K562 (cell line): ENCODE measurements around the gene SLC44A1. TPM values are rescaled to one million over a fixed set of nuclear protein-coding genes. Genes with fewer than 3 reads are reported as not detected.

ENCODE experiments used
- ARID2 ChIP-seq: fragments of 450-650 bp; IDR thresholded peaks from 2 replicates; pipeline ENCODE4 v1.6.1; 2017; ENCODE audit warnings: antibody characterized with exemption, mild to moderate bottlenecking
- CTCF ChIP-seq, 3 experiments: IDR thresholded peaks in 2 of 3; conservative IDR thresholded peaks in 1 of 3; 2 replicates each; pipeline ENCODE4 v1.5.1; 2011 to 2012; ENCODE audit warnings: low read length in 3 of 3, mild to moderate bottlenecking in 3 of 3, control low read depth in 2 of 3, improper control_type of control experiment in 1 of 3, inconsistent platforms in 1 of 3, low read depth in 1 of 3, mixed read lengths in 1 of 3, moderate library complexity in 1 of 3; ENCODE audit not compliant: insufficient read depth in 2 of 3
- FOSL1 ChIP-seq: fragments of 200-800 bp; sonication (Bioruptor generic); conservative IDR thresholded peaks from 2 replicates; pipeline ENCODE4 v1.6.1; 2016; ENCODE audit warnings: missing genetic modification characterization, missing compliant biosample characterization
- HDGF ChIP-seq: fragments of 450-650 bp; IDR thresholded peaks from 2 replicates; pipeline ENCODE4 v1.6.1; 2016
- KAT8 ChIP-seq: fragments of 450-650 bp; IDR thresholded peaks from 2 replicates; pipeline ENCODE4 v1.6.1; 2016; ENCODE audit warnings: low read depth, mild to moderate bottlenecking
- MYBL2 ChIP-seq, 2 experiments: fragments of 450-650 bp in 1 of 2; sonication (generic) in 1 of 2; formaldehyde crosslinking in 1 of 2; IDR thresholded peaks; 2 replicates each; pipeline versions ENCODE4 v1.6.1 to v1.8.1; 2017 to 2022; ENCODE audit warnings: borderline replicate concordance in 1 of 2, inconsistent platforms in 1 of 2, low read depth in 1 of 2, mild to moderate bottlenecking in 1 of 2, missing genetic modification reagents in 1 of 2, moderate library complexity in 1 of 2
- NCOA1 ChIP-seq: fragments of 450-650 bp; IDR thresholded peaks from 2 replicates; pipeline ENCODE4 v1.6.1; 2016; ENCODE audit warnings: low read depth
- NCOA2 ChIP-seq, 2 experiments: fragments of 450-650 bp; IDR thresholded peaks; 2 replicates each; pipeline ENCODE4 v1.6.1; 2018; ENCODE audit warnings: mild to moderate bottlenecking in 2 of 2, moderate library complexity in 1 of 2; ENCODE audit not compliant: partially characterized antibody in 2 of 2
- RNF2 ChIP-seq: sonication (generic); IDR thresholded peaks from 2 replicates; pipeline ENCODE4 v1.6.1; 2016
- SMARCE1 ChIP-seq: fragments of 450-650 bp; IDR thresholded peaks from 2 replicates; pipeline ENCODE4 v1.7.1; 2016; ENCODE audit warnings: mild to moderate bottlenecking
- TBP ChIP-seq: optimal IDR thresholded peaks from 2 replicates; pipeline ENCODE3; 2011; ENCODE audit warnings: low read depth, low read length, improper control_type of control experiment
- ZNF134 ChIP-seq: fragments of 250-450 bp; sonication (Bioruptor Pico); conservative IDR thresholded peaks from 2 replicates; pipeline ENCODE4 v1.4.0; 2020
- polyA plus RNA-seq, 8 experiments: library from polyadenylated mRNA; depleted of rRNA in 4 of 8; stranded (reverse) in 5 of 8; unstranded in 3 of 8; fragments of >200 nt; fragmentation: Nextera tagmentation in 2 of 8; fragmentation: Illumina TruSeq in 1 of 8; extraction: Ambion mirVana in 2 of 8; extraction: Trizol in 1 of 8; gene quantifications; 2 replicates each; pipeline versions ENCODE4 v1.2.1 to v1.2.3, GENCODE V29; 2011 to 2014; ENCODE audit warnings: inconsistent platforms in 1 of 8, missing spikeins in 1 of 8
- total RNA-seq, 7 experiments: library from RNA; depleted of rRNA in 6 of 7; stranded (reverse); fragments of >200 nt in 6 of 7; fragmentation: Illumina TruSeq in 2 of 7; extraction: Trizol in 2 of 7; gene quantifications; 2 replicates each; pipeline versions ENCODE4 v1.2.1 to v1.2.3, GENCODE V29; 2011 to 2021; ENCODE audit warnings: low replicate concordance in 1 of 7
- TF ChIP-seq, protein P1 (sequence below): fragments of 450-650 bp; formaldehyde crosslinking; IDR thresholded peaks from 2 replicates; pipeline ENCODE4 v1.4.0; 2022; ENCODE audit warnings: mild to moderate bottlenecking, moderate library complexity
- TF ChIP-seq, protein P2 (sequence below): fragments of 450-650 bp; formaldehyde crosslinking; IDR thresholded peaks from 2 replicates; pipeline ENCODE4 v1.4.0; 2022; ENCODE audit warnings: missing genetic modification characterization
- TF ChIP-seq, protein P3 (sequence below): sonication (generic); formaldehyde crosslinking; IDR thresholded peaks from 2 replicates; pipeline ENCODE4 v1.8.0; 2022; ENCODE audit warnings: mild to moderate bottlenecking, missing genetic modification reagents
- TF ChIP-seq, protein P4 (sequence below): fragments of 450-650 bp; IDR thresholded peaks from 2 replicates; pipeline ENCODE4 v1.6.1; 2016; ENCODE audit warnings: low read depth

The SLC44A1 gene
- total and polyA plus RNA-seq, 9 of the 15 experiments (the other 6 are each of a cell fraction or from before 2014, with no cell fraction given) = 0.11 to 0.59 (median 0.30) TPM

DNA sequence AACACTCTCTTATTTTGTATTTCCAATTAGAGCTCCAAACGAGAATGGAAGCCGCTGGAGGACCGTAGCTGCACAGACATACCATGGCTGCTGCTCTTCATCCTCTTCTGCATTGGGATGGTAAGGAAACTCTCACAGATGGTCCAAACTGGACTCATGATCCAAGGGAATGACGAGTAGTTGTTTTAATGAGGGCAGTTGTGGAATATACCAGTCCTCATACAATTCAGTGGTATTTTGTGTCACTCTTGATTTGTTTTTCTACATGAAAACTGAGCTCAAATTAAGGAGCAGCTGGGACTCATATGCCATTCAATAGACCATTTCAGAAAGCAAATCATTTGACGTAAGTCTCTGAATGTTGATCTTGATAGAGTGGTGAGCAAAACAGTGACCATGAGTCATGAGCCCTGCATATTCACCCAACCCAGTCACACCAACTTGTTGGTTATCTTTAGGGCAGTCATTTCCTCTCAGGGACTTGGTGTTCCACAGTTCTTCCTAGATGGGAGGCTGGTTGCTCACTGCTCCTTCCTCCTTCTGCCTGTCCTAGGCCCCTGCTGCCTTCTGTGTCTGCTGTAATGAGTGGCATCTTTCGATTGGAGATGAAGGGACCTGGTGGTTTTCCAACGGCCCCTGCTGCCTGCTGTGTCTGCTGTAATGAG, 54.9 kb downstream of the SLC44A1 start (continued):
- TF ChIP-seq TBP (no peak), MYBL2 (IDR thresholded peaks at IDR 0.05; ENCODE audit: low read depth) (no peak), MYBL2 (CRISPR knock-in tag; IDR thresholded peaks at IDR 0.05; ENCODE audit: borderline replicate concordance) (no peak), CTCF (IDR thresholded peaks at IDR 0.05 in 2 of 3, conservative IDR thresholded peaks at IDR 0.05 in 1 of 3; ENCODE audit: insufficient read depth in 2 of 3, low read depth in 1 of 3, low read length in 3 of 3) (no peak), ARID2 (no peak), NCOA2 (IDR thresholded peaks at IDR 0.05; ENCODE audit: partially characterized antibody in 2 of 2) (no peak), ZNF134 (CRISPR knock-in tag) (no peak), NCOA1 (no peak), HDGF (no peak), FOSL1 (tag) (peak; percentile 97), SMARCE1 (peak; percentile 62; the same call in 1 of the 2 replicates), RNF2 (no peak), KAT8 (no peak)
- TF ChIP-seq, protein P1, sequence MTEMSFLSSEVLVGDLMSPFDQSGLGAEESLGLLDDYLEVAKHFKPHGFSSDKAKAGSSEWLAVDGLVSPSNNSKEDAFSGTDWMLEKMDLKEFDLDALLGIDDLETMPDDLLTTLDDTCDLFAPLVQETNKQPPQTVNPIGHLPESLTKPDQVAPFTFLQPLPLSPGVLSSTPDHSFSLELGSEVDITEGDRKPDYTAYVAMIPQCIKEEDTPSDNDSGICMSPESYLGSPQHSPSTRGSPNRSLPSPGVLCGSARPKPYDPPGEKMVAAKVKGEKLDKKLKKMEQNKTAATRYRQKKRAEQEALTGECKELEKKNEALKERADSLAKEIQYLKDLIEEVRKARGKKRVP (CRISPR knock-in tag) = no peak
- TF ChIP-seq, protein P2, sequence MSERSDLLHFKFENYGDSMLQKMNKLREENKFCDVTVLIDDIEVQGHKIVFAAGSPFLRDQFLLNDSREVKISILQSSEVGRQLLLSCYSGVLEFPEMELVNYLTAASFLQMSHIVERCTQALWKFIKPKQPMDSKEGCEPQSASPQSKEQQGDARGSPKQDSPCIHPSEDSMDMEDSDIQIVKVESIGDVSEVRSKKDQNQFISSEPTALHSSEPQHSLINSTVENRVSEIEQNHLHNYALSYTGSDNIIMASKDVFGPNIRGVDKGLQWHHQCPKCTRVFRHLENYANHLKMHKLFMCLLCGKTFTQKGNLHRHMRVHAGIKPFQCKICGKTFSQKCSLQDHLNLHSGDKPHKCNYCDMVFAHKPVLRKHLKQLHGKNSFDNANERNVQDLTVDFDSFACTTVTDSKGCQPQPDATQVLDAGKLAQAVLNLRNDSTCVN (CRISPR knock-in tag) = no peak
- TF ChIP-seq, protein P3, sequence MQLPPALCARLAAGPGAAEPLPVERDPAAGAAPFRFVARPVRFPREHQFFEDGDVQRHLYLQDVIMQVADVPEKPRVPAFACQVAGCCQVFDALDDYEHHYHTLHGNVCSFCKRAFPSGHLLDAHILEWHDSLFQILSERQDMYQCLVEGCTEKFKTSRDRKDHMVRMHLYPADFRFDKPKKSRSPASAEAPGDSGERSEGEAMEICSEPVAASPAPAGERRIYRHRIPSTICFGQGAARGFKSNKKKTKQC (CRISPR knock-in tag) = no peak
- TF ChIP-seq, protein P4, sequence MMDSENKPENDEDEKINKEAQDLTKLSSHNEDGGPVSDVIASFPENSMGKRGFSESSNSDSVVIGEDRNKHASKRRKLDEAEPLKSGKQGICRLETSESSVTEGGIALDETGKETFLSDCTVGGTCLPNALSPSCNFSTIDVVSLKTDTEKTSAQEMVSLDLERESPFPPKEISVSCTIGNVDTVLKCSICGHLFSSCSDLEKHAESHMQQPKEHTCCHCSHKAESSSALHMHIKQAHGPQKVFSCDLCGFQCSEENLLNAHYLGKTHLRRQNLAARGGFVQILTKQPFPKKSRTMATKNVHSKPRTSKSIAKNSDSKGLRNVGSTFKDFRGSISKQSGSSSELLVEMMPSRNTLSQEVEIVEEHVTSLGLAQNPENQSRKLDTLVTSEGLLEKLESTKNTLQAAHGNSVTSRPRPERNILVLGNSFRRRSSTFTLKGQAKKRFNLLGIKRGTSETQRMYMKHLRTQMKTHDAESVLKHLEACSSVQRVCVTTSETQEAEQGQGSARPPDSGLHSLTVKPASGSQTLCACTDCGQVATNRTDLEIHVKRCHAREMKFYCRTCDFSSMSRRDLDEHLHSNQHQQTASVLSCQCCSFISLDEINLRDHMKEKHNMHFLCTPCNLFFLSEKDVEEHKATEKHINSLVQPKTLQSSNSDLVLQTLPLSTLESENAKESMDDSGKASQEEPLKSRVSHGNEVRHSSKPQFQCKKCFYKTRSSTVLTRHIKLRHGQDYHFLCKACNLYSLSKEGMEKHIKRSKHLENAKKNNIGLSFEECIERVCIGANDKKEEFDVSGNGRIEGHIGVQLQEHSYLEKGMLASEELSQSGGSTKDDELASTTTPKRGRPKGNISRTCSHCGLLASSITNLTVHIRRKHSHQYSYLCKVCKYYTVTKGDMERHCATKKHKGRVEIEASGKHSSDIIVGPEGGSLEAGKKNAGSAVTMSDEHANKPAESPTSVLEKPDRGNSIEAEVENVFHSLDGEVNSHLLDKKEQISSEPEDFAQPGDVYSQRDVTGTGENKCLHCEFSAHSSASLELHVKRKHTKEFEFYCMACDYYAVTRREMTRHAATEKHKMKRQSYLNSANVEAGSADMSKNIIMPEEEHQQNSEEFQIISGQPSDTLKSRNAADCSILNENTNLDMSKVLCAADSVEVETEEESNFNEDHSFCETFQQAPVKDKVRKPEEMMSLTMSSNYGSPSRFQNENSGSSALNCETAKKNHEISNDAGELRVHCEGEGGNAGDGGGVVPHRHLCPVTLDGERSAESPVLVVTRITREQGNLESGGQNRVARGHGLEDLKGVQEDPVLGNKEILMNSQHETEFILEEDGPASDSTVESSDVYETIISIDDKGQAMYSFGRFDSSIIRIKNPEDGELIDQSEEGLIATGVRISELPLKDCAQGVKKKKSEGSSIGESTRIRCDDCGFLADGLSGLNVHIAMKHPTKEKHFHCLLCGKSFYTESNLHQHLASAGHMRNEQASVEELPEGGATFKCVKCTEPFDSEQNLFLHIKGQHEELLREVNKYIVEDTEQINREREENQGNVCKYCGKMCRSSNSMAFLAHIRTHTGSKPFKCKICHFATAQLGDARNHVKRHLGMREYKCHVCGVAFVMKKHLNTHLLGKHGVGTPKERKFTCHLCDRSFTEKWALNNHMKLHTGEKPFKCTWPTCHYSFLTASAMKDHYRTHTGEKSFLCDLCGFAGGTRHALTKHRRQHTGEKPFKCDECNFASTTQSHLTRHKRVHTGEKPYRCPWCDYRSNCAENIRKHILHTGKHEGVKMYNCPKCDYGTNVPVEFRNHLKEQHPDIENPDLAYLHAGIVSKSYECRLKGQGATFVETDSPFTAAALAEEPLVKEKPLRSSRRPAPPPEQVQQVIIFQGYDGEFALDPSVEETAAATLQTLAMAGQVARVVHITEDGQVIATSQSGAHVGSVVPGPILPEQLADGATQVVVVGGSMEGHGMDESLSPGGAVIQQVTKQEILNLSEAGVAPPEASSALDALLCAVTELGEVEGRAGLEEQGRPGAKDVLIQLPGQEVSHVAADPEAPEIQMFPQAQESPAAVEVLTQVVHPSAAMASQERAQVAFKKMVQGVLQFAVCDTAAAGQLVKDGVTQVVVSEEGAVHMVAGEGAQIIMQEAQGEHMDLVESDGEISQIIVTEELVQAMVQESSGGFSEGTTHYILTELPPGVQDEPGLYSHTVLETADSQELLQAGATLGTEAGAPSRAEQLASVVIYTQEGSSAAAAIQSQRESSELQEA = no peak
